Activated CD8-positive, alpha-beta memory T cell treated with anti-CD3 and anti-CD28 coated beads for 36 hours (primary cell): ENCODE results near the gene IKZF1. TPM values are rescaled to one million over a fixed set of nuclear protein-coding genes. Genes with fewer than 3 reads are reported as not detected.

ENCODE experiments used
- CTCF ChIA-PET: fragments of 350-600 bp; sonication (Branson Sonifier 250); formaldehyde crosslinking; loops from one replicate; lab custom pipeline; 2021; ENCODE audit warnings: antibody characterized with exemption; lab: Charles Lee
- POLR2A ChIA-PET: fragments of 350-600 bp; sonication (Branson Sonifier 250); formaldehyde crosslinking; loops from one replicate; lab custom pipeline; 2021; ENCODE audit warnings: antibody characterized with exemption; lab: Charles Lee
- total RNA-seq, 2 experiments: library from RNA; stranded (reverse); gene quantifications; one replicate each; pipeline ENCODE4 v1.2.3, GENCODE V29; 2021

IKZF1 gene
- total RNA-seq, 2 experiments from 2014 or later, result 232 to 236 TPM

GRCh38 chr7:50450590-50451032 is 146.1 kb downstream of the IKZF1 start:
- ChIA-PET CTCF (no interaction called here), POLR2A (interaction anchor here (0.6 kb wide), 1 partner anchor 145 kb away, joined by 3 read pairs; no protein-coding TSS in a partner anchor)

Other genes with a start within 250 kb of the IKZF1 start
- under 1 TPM in 1 of 2 experiments, not detected in 1; 0.42 TPM for gene ZPBP, start 211.5 kb upstream of the IKZF1 start, total RNA-seq
- gene FIGNL1, start 145.6 kb downstream of the IKZF1 start, total RNA-seq, result 10 to 100 TPM; 48.1 to 55.1 TPM